NK-92 treated with Interleukin-12 subunit alpha and Interleukin-12 subunit beta, amount 100 ng/mL, for 24 hours (cell line): ENCODE results near the gene RINT1.
A peak's percentile ranks its signal among the peaks of the same experiment; 100 is the strongest.
"Not testable (repeated sequence)": the region's sequence is repeated elsewhere in the genome, so short reads cannot be mapped to it uniquely, and the experiment has no call there.

Experiments
- DNase-seq: peaks from one replicate; lab custom pipeline; 2025; lab: John Stamatoyannopoulos, UW

RINT1 gene

DNA sequence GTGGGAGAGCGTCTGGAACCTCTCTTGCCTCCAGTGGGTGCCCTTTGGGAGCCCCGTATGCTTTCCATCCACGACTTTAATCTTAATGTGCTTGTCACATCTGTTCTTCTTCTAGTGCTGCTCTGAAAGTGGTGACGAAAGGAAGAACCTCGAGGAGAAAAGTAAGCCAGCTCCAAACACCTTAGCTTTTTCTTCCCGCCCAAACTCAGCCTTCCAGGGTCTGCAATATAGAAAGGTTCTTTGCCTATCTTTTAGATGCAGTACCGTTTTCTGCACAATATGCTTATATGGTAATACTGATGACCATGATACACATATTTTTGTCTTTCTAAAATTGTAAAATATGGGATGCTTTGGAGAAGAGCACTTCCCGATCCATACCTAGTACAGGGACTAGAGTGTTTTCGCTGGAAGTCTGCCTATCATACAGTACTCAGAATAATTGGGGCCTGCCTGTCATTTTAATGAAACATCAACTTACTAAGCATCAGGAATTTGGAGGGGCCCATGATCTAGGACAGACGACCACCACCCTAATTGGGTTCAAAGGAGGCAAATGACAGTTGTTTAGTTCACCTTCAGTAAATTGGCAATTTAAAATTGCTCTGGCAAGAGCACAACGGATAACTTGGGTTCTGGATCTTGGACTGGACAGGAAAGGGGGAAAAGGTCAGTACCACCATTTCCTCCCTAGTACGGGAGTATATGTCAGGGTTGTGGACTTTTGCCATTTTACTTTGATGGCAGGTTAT is 884 bp downstream of the RINT1 start:
- no peak for DNase-seq

DNA sequence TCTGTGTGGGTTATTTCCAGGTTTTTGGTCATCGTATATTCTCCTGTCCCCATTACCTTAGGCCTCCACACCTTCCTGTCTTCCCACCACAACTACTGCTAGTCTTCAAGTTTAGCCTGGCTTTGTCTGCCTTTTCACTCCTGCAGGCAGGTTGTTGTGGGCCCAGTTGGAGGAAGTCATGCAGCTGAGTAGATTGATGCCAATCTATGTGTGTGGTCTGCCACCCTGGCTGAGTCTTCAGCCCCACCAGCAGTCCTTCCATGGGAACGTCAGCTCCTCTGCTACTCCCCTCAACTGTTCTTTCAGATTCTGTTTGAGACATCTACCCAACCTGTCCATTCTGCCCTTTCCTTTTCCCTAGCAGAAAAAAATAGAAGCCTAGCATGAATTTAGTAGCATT is 6.3 kb downstream of the RINT1 start:
- no peak for DNase-seq

DNA sequence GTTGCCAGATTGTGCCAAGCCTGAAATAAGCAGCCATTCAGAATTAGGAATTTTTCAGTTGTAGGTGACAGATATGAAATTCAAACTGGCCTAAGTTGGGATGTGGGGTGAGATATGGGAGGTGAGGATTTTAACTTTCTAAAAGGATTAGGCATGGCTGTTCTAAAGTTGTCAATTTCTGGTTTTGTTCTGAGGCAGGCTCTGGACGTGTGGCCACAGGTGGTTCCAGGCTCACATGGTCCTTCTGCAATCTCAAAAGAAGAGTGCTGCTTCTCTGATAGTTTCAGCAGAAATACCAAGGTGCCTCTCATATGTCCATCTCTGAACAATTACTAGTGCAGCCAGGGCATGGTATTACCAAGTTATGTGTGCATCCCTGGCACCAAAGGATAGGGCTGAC is 27.9 kb downstream of the RINT1 start:
- no peak for DNase-seq

GRCh38 chr7:105565190-105565589 is 33.2 kb downstream of the RINT1 start:
- DNase-seq: no peak

DNA sequence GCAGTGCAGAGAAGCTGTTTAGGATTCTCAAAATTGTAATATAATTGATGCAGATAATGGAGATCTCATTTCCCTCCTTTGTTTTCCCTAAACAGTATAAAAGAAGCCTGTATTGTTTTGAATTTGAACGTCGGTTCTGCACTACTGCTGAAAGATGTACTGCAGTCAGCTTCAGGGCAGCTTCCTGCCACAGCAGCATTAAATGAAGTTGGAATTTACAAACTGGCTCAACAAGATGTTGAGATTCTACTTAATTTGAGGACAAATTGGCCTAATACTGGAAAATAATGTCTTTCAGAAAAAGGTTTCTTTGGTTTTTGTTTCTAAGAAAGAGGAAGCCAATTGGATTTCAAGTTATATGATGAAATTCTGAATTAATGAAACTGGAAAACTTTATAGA is 35.0 kb downstream of the RINT1 start:
- DNase-seq: no peak

- DNase-seq: no peak
Observed at GRCh38 chr7:105567821-105568220, 35.8 kb downstream of the RINT1 start.

DNA sequence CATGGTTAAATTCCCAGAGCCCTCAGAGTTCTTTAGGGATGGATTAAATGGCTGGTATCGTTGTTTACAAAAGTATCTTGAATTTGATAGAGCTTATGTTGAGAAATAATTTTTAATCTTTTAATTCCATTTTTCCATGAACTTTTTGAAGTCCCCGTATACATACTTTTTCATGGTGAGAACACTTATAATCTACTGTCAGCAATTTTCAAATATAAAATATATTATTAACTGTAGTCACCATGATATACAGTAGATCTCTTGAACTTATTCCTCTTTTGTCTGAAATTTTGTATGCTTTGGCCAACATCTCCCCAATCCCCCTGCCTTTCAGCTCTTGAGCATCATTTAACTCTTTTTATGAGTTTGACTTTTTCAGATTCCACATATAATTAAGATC is 39.9 kb downstream of the RINT1 start:
- no peak for DNase-seq

DNA sequence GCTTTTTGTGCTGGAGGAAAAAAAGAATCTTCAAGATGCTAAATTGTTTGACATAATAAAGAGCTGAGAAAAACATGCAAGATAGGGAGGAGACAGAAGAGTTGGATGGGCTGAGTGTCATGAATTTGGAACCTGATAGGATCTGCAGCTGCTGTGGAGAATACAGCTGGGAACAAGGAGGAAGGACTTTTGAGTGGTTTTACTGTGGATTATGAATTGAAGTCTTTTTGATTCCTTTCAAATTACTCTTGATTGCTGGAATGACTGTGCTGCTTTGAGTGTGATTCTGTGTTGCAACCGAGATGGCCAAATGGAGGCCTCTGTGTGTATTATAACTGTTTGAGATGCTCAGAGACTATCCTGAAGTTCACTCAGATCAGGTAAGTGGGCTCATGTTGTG is 45.2 kb downstream of the RINT1 start:
- DNase-seq: no peak

GRCh38 chr7:105578496-105578895 is 46.5 kb downstream of the RINT1 start:
- no peak for DNase-seq

DNA sequence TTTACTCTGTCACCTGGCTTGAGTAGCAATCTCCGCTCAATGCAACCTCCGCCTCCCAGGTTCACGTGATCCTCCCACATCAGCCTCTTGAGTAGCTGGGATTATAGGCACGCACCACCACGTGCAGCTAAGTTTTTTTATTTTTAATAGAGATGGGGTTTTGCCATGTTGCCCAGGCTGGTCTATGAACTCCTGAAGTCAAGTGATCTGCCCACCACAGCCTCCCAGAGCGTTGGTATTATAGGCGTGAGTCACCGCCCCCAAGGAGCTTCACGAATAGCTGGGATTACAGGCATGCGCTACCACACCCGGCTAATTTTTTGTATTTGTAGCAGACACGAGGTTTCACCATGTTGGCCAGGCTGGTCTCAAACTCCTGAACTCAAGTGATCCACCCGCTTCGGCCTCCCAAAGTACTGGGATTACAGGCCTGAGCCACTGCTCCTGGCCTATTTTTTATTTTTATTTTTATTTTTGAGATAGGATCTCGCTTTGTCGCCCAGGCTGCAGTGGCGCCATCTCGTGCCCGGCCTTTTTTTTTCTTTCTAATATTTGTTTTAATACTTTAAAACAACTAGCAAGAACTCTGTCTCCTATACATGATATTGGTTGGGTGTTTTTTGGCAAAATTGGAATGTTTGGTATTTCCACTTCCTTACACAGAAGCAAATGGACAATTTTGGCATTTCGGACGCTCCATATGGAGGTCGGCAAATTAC is 48.2 kb downstream of the RINT1 start:
- DNase-seq: no peak

GRCh38 chr7:105581066-105581811 is 49.2 kb downstream of the RINT1 start, which contains the start of gene EFCAB10:
TSS of gene EFCAB10 (minus strand) at chr7:105581493. CDS start at chr7:105581463, 30 bp downstream.
- DNase-seq: no peak

- DNase-seq: no peak
Observed at GRCh38 chr7:105583061-105583460, 51.1 kb downstream of the RINT1 start.

DNA sequence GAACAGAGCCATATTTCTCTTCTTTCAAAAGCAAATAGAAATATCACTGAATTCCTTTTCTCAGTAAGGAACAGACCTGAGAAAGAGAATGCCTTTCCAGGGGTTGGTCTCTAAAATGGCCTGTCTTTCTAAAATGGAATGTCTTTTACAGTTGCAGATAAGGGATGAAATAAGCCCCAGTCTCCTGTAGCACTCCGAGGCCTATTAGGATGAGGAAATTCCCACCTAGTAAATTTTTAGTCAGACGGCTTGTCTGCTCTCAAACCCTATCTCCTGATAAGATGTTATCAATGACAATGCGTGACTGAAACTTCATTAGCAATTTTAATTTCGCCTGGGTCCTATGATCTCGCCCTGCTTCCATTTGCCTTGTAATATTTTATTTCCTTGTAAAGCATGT is 52.2 kb downstream of the RINT1 start:
- DNase-seq: no peak

DNA sequence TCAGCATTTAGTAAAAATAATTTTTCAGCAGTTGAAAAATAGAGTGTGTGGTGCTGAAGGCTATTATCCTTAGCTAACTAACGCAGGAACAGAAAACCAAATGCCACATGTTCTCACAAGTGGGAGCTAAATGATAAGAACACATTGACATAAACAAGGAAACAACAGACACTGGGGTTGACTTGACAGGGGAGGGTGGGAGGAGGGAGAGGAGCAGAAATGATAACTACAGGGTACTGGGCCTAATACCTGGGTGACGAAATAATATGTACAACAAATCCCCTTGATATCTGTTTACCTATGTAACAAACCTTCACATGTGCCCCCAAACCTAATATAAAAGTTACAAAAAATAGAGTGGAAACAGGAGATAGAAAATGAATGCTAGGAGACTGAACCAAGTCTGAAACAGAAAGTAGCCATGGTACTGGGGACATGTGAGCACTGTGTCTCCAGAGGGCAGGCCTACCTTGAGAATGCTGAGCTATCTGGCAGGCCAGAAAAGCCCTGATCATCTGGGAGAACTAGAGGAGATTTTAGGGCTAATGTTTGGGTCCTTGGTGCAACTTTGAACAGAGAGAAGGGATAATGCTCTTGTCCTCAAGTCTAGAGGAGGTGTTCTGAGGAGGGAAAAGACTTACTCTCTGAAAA is 54.0 kb downstream of the RINT1 start:
- DNase-seq: no peak

DNA sequence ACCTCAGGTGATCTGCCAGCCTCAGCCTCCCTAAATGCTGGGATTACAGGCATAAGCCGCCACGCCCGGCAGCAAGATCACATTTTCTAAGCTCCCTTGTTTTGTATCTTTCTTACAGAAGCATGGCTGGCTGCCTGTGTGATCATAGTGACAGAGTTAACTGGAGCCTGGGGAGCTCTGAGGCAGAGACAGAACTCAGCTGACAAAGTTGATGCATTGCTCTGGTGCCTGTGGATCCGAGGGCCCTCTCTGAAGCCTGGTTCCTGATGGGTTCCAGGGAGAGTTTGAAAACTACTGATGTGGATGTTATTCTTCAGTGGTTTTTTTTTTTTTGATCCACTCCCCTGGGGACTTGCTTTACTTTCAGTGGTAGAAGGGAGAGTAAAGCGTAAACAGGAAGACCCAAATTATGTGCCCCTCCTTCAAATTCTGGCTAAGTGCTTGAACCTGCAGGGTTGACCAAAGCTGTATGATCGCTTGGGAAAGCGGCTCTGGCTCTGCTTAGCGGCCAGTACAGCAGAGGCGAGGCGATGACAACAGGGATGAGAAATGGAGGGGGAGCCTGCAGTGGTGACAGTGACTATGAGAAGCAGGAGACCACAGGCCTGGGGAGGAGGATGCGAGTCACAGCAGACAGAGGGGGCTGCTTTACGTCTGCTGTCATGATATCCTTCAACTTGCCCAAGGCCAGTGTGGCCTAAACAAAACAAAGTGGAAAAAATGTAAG is 56.1 kb downstream of the RINT1 start:
- peak; percentile 8 for DNase-seq

DNA sequence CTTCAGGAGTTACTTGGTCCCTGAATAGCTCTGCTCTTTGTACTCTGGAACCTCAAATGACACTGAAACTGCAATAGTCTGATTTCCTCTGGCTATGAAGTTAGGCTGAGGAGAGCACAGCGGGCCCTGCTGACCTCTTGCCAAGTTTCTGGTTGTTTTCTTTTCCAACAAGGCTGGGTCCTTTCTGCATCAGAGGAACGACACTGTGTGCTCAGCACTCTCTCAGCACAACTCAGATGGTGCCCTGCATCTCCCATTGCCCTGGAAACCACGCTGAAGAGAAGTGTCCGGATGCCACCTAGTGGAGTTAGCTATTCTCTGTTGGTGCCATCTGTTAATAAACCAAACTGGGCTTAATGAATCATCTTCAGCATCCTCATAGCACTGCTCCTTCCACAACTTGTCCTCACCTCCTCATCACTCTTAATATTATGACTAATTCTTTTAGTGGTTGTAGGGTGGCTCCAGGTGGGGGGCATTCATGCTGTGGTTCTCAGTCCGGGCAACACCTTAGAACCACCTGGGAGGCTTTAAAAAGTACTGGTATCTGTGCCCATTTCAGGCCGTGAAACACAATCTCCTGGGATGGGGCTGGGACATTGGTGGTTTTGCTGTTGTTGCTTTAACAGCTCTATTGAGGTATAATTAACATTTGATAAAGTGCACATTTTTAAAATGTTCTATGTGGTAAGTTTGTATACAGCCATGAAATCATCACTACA is 57.5 kb downstream of the RINT1 start:
- peak; percentile 44 for DNase-seq

- no peak for DNase-seq
Observed at GRCh38 chr7:105590793-105591192, 58.8 kb downstream of the RINT1 start.

- DNase-seq: no peak
Observed at GRCh38 chr7:105591522-105591921, 59.5 kb downstream of the RINT1 start.

GRCh38 chr7:105594034-105594433 is 62.0 kb downstream of the RINT1 start:
- DNase-seq: no peak

GRCh38 chr7:105596866-105597265 is 64.9 kb downstream of the RINT1 start:
- DNase-seq: no peak

DNA sequence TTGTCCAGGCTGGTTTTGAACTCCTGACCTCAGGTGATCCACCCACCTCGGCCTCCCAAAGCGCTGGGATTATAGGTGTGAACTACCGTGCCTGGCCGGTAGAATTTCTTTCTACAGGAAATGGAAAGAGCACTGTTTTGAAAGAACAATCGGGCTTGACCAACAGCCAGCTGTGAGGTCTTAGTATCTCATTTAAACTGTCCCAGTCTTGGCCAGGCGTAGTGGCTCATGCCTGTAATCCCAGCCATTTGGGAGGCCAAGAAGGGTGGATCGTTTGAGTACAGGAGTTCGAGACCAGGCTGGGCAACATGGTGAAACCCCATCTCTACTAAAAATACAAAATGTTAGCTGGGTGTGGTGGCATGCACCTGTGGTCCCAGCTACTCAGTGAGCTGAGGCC is 67.1 kb downstream of the RINT1 start:
- DNase-seq: not testable (repeated sequence)
